OCI-LY1 (cell line): ENCODE measurements around the gene ESAM.

Experiments
- H2AFZ ChIP-seq: fragments of 200-600 bp; sonication (generic), shearing (Covaris generic); 2 replicates; pipeline ENCODE4 v1.6.0; 2014; ENCODE audit warnings: antibody characterized with exemption, mild to moderate bottlenecking, low read length
- H3F3A ChIP-seq: fragments of 200-600 bp; sonication (generic), shearing (Covaris generic); 2 replicates; pipeline ENCODE4 v1.6.0; 2014; ENCODE audit warnings: mild to moderate bottlenecking, antibody characterized with exemption, low read length, moderate library complexity; ENCODE audit not compliant: insufficient read depth
- H3K27ac ChIP-seq: fragments of 200-600 bp; sonication (generic); 2 replicates; pipeline ENCODE4 v1.5.1; 2014; ENCODE audit warnings: low read length, mixed run types, mild to moderate bottlenecking, low read depth; ENCODE audit not compliant: poor library complexity, severe bottlenecking
- H3K27me3 ChIP-seq: fragments of 200-600 bp; sonication (generic); 2 replicates; pipeline ENCODE4 v1.6.0; 2014; ENCODE audit warnings: antibody characterized with exemption, mild to moderate bottlenecking, low read length, moderate library complexity; ENCODE audit not compliant: insufficient read depth
- H3K36me3 ChIP-seq: fragments of 200-600 bp; sonication (generic); 2 replicates; pipeline ENCODE4 v1.6.1; 2014; ENCODE audit warnings: mild to moderate bottlenecking, antibody characterized with exemption, low read length, moderate library complexity, mixed read lengths; ENCODE audit not compliant: insufficient read depth
- H3K4me1 ChIP-seq: fragments of 200-600 bp; sonication (generic); 2 replicates; pipeline ENCODE4 v1.5.1; 2014; ENCODE audit warnings: mild to moderate bottlenecking, low read length, moderate library complexity; ENCODE audit not compliant: insufficient read depth, severe bottlenecking
- H3K4me2 ChIP-seq: fragments of 200-600 bp; sonication (generic), shearing (Covaris generic); 2 replicates; pipeline ENCODE4 v1.6.1; 2014; ENCODE audit warnings: low read length
- H3K4me3 ChIP-seq: fragments of 200-600 bp; sonication (generic); 2 replicates; pipeline ENCODE4 v1.5.1; 2014; ENCODE audit warnings: low read length, low read depth, mild to moderate bottlenecking, mixed read lengths; ENCODE audit not compliant: poor library complexity, severe bottlenecking
- H3K79me2 ChIP-seq: fragments of 200-600 bp; shearing (Covaris generic); 2 replicates; pipeline ENCODE4 v1.6.1; 2016; ENCODE audit warnings: mixed run types, low read length, mixed read lengths; ENCODE audit not compliant: insufficient read depth
- H3K9ac ChIP-seq: fragments of 200-600 bp; sonication (generic), shearing (Covaris generic); 2 replicates; pipeline ENCODE4 v1.6.1; 2014; ENCODE audit warnings: mild to moderate bottlenecking, low read length, mixed read lengths
- H3K9me2 ChIP-seq: fragments of 200-600 bp; sonication (generic), shearing (Covaris generic); 2 replicates; pipeline ENCODE4 v1.6.1; 2014; ENCODE audit warnings: low read depth, mild to moderate bottlenecking, low read length, mixed read lengths
- H3K9me3 ChIP-seq: fragments of 200-600 bp; shearing (Covaris generic); 2 replicates; pipeline ENCODE4 v1.6.1; 2014; ENCODE audit warnings: low read length, mixed read lengths
- H4K20me1 ChIP-seq: fragments of 200-600 bp; sonication (generic), shearing (Covaris generic); 2 replicates; pipeline ENCODE4 v1.6.0; 2016; ENCODE audit warnings: mild to moderate bottlenecking, low read length; ENCODE audit not compliant: insufficient read depth
- EZH2 ChIP-seq: fragments of 200-600 bp; sonication (generic), shearing (Covaris generic); IDR thresholded peaks from 2 replicates; pipeline ENCODE4 v1.8.0; 2017; ENCODE audit warnings: borderline replicate concordance, mixed run types, mild to moderate bottlenecking, antibody characterized with exemption, low read length, moderate library complexity, mixed read lengths
- TF ChIP-seq, protein P1 (sequence below): fragments of 200-600 bp; sonication (generic), shearing (Covaris generic); IDR thresholded peaks from 2 replicates; pipeline ENCODE4 v1.5.1; 2017; ENCODE audit warnings: mild to moderate bottlenecking, antibody characterized with exemption, low read length, moderate library complexity, mixed read lengths

The ESAM gene

DNA sequence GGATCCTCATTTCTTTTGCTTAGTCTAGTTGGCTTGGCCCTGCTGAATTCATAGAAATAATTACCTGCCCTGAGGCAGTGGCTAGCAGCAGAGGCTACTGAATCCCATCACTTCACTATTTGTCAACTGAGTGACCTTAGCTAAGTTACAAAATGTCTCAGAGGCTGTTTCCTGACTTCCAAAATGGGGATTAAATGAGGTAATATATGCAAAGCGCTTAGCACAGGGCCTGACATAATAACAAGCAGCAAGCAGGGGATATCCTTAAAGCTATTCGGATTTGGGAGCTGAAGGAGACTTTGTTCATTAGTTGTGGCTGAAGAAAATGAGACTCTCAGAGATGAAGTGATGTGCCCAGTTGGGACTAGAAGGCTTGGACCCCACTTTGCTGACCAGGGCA, 19.5 kb downstream of the ESAM start:
- H3K27me3 ChIP-seq = no peaks in the 10 kb centered on the region
- H2AFZ ChIP-seq = no peak overlapping the region
- no peak for TF ChIP-seq EZH2
- TF ChIP-seq, protein P1, sequence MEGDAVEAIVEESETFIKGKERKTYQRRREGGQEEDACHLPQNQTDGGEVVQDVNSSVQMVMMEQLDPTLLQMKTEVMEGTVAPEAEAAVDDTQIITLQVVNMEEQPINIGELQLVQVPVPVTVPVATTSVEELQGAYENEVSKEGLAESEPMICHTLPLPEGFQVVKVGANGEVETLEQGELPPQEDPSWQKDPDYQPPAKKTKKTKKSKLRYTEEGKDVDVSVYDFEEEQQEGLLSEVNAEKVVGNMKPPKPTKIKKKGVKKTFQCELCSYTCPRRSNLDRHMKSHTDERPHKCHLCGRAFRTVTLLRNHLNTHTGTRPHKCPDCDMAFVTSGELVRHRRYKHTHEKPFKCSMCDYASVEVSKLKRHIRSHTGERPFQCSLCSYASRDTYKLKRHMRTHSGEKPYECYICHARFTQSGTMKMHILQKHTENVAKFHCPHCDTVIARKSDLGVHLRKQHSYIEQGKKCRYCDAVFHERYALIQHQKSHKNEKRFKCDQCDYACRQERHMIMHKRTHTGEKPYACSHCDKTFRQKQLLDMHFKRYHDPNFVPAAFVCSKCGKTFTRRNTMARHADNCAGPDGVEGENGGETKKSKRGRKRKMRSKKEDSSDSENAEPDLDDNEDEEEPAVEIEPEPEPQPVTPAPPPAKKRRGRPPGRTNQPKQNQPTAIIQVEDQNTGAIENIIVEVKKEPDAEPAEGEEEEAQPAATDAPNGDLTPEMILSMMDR = no peak
- no peak overlapping the region for H3K9ac ChIP-seq
- no peak overlapping the region for H3K4me3 ChIP-seq
- no peaks in the 10 kb centered on the region for H3K36me3 ChIP-seq
- no peaks in the 10 kb centered on the region for H3K9me2 ChIP-seq
- H3K27ac ChIP-seq = no peak overlapping the region
- peaks cover 9% of the 10 kb centered on the region for H3K4me1 ChIP-seq
- H3F3A ChIP-seq = no peaks in the 10 kb centered on the region
- H3K9me3 ChIP-seq = no peaks in the 10 kb centered on the region
- no peaks in the 10 kb centered on the region for H4K20me1 ChIP-seq
- H3K4me2 ChIP-seq = no peak overlapping the region
- no peaks in the 10 kb centered on the region for H3K79me2 ChIP-seq

DNA sequence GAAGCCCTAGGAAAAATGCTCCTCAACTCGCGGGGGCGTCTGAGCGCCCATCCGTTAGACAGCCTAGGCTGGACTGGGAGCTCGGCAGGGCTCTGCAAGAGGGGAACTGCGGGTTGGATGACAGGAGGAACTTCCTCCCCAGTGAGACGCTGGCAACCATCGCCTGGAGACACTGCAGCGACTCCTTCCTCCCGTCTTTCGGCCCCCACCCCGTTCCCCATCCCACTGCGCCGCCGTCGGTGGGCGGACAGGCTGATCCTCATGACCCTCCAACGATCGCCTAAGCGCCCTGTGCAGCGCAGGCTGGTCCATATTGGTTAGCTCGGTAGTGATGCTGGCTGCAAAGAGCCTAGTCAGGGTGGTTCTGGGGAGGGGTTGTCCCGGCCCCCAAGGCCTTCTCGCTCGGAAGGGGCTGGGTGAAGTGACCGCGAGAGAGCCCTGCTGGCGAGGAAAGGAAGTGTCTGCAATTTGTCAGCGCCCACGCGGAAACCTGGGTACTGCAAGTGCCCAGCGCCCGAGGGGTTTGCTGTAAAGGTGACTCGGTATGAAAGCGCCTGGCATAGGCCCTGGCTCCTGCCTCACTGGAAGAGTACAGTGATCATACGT, 21.7 kb downstream of the ESAM start:
- no peaks in the 10 kb centered on the region for H3K27me3 ChIP-seq
- TF ChIP-seq, protein P1 = peak; percentile 45
- TF ChIP-seq EZH2 = no peak
- H3K9me3 ChIP-seq = no peaks in the 10 kb centered on the region
- no peaks in the 10 kb centered on the region for H3F3A ChIP-seq
- peak overlapping the region; percentile 46; the same call in 1 of the 2 replicates for H3K9ac ChIP-seq
- H3K4me2 ChIP-seq = peak overlapping the region; percentile 76
- H3K36me3 ChIP-seq = no peaks in the 10 kb centered on the region
- no peak overlapping the region for H3K27ac ChIP-seq
- H3K9me2 ChIP-seq = no peaks in the 10 kb centered on the region
- H2AFZ ChIP-seq = no peak overlapping the region
- H3K79me2 ChIP-seq = no peaks in the 10 kb centered on the region
- H4K20me1 ChIP-seq = no peaks in the 10 kb centered on the region
- H3K4me1 ChIP-seq = peaks cover 9% of the 10 kb centered on the region
- H3K4me3 ChIP-seq = peak overlapping the region; percentile 64

DNA sequence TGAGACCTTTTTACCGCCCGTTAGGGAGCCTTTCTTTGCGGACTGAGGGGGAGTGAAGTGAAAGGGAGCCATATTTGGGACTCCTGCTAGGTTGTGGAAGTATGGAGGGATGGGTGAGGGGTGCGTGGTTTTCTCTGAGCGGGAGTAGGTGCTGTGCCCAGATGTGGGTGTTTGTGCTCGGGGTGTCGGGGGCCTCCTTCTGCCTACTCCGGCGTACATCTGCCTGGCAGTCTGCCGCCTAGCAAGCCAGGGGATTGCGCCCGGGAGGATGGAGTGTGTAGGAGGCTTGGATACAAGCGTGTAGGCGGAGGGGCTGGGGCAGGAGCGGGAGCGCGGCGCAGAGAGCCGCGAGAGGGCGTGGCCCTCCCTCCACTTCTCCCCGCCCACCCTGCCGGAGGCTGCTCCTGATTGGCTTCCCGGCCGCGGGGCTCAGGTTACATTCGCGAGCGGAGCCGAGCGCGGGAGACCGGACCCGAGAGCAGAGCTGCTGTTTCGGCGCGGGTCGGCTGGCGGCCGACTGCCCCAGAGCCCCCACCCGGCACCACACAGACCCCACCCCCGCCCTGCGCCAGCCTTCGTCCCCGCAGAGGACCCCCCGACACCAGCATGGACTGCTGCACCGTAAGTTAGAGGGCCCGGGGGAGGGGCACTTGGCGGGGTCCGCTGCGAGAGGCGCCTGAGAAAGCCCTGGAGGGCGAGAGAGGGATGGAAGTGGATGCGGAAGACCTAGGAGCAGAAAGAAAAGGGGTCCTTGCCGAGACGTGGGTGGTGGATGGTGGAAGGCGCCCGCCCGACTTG, 22.4 kb downstream of the ESAM start, which contains the start of gene NRGN:
TSS of gene NRGN (plus strand) at position 464 of the 798 bp plus-strand sequence. CDS start at position 607, 143 bp downstream.
- H3K9ac ChIP-seq = peak within 1 kb of the TSS; percentile 46; the same call in 1 of the 2 replicates
- TF ChIP-seq, protein P1 = no peak
- no peak for TF ChIP-seq EZH2

More for the DNA sequence above, 22.4 kb downstream of the ESAM start, which contains the start of gene NRGN:
- Histone ChIP-seq H4K20me1 (no peaks in the 10 kb centered on the region), H3K4me3 (peak within 1 kb of the TSS; percentile 64), H2AFZ (no peak within 1 kb of the TSS), H3K9me3 (no peaks in the 10 kb centered on the region), H3K36me3 (no peaks in the 10 kb centered on the region), H3K27me3 (no peaks in the 10 kb centered on the region), H3K9me2 (no peaks in the 10 kb centered on the region), H3K4me2 (peak within 1 kb of the TSS; percentile 76), H3K27ac (no peak within 1 kb of the TSS), H3F3A (no peaks in the 10 kb centered on the region), H3K4me1 (peaks cover 9% of the 10 kb centered on the region), H3K79me2 (no peaks in the 10 kb centered on the region)
